Smooth muscle cell (in vitro differentiated cells): ENCODE results near the gene MSMO1. TPM values are rescaled to one million over a fixed set of nuclear protein-coding genes. Genes with fewer than 3 reads are reported as not detected.

Source experiments
- DNase-seq: peaks from one replicate; lab custom pipeline; 2025; ENCODE audit not compliant: unreplicated experiment; lab: John Stamatoyannopoulos, UW
- H2AFZ ChIP-seq: fragments of 200-600 bp; sonication (generic); 2 replicates; pipeline ENCODE4 v1.6.0; 2016; ENCODE audit warnings: antibody characterized with exemption, low read depth, mild to moderate bottlenecking
- H3F3A ChIP-seq: fragments of 200-600 bp; sonication (generic); 2 replicates; pipeline ENCODE4 v1.6.0; 2017; ENCODE audit warnings: antibody characterized with exemption, low read depth
- H3K27ac ChIP-seq: fragments of 200-600 bp; sonication (generic); 2 replicates; pipeline ENCODE4 v1.5.1; 2016; ENCODE audit warnings: low read depth, mild to moderate bottlenecking
- H3K27me3 ChIP-seq: fragments of 200-600 bp; sonication (generic); 2 replicates; pipeline ENCODE4 v1.6.1; 2016; ENCODE audit warnings: low read depth, mild to moderate bottlenecking
- H3K36me3 ChIP-seq: fragments of 200-600 bp; sonication (generic); 2 replicates; pipeline ENCODE4 v1.5.1; 2016; ENCODE audit warnings: low read depth
- H3K4me1 ChIP-seq: fragments of 200-600 bp; sonication (generic); 2 replicates; pipeline ENCODE4 v1.5.1; 2016; ENCODE audit warnings: low read depth
- H3K4me2 ChIP-seq: fragments of 200-600 bp; sonication (generic); 2 replicates; pipeline ENCODE4 v1.6.0; 2016; ENCODE audit warnings: mild to moderate bottlenecking
- H3K4me3 ChIP-seq: fragments of 200-600 bp; sonication (generic); 2 replicates; pipeline ENCODE4 v1.5.1; 2016; ENCODE audit warnings: mild to moderate bottlenecking
- H3K79me2 ChIP-seq: fragments of 200-600 bp; sonication (generic); 2 replicates; pipeline ENCODE4 v1.6.0; 2016; ENCODE audit warnings: low read depth, mild to moderate bottlenecking
- H3K9ac ChIP-seq: fragments of 200-600 bp; sonication (generic); 2 replicates; pipeline ENCODE4 v1.6.0; 2016; ENCODE audit warnings: low read depth
- H3K9me3 ChIP-seq: fragments of 200-600 bp; sonication (generic); replicated peaks from 2 replicates; pipeline ENCODE4 v1.5.1; 2016; ENCODE audit warnings: low read depth
- H4K20me1 ChIP-seq: fragments of 200-600 bp; sonication (generic); 2 replicates; pipeline ENCODE4 v1.6.0; 2016; ENCODE audit warnings: low read depth
- WGBS: methylation state at CpG from one replicate; pipeline ENCODE4 v1.1.7; 2016; ENCODE audit warnings: low lambda C conversion rate; 5-methylcytosine and 5-hydroxymethylcytosine counted together
- polyA plus RNA-seq: library from polyadenylated mRNA; unstranded; fragments of >200 nt; fragmentation: Nextera tagmentation; extraction: Ambion mirVana; gene quantifications from 2 replicates; pipeline ENCODE4 v1.2.1, GENCODE V29; 2016
- total RNA-seq: library from RNA; depleted of rRNA; stranded (reverse); fragments of >200 nt; gene quantifications from 2 replicates; pipeline ENCODE4 v1.2.3, GENCODE V29; 2014
- TF ChIP-seq, protein P1 (sequence below): fragments of 200-600 bp; sonication (generic); IDR thresholded peaks from 2 replicates; pipeline ENCODE4 v1.5.1; 2017; ENCODE audit warnings: borderline replicate concordance, mild to moderate bottlenecking, antibody characterized with exemption; ENCODE audit not compliant: insufficient read depth, poor library complexity, severe bottlenecking

Gene MSMO1
- total and polyA plus RNA-seq, 2 experiments from 2014 or later, result 214 to 218 TPM

GRCh38 chr4:165378745-165379677, 51.5 kb downstream of the MSMO1 start, which contains the start of gene CPE:
Gene CPE, plus strand, starts transcription at chr4:165379008. Its CDS starts 214 bp downstream, at chr4:165379222.
- Histone ChIP-seq H3K79me2 (no peaks in the 10 kb centered on the region), H3K9me3 (no peaks in the 10 kb centered on the region), H2AFZ (peak within 1 kb of the TSS; percentile 94), H3K36me3 (no peaks in the 10 kb centered on the region), H3K4me2 (peak within 1 kb of the TSS; percentile 90), H3F3A (no peaks in the 10 kb centered on the region), H3K4me3 (peak within 1 kb of the TSS; percentile 79), H3K9ac (peak within 1 kb of the TSS; percentile 36), H3K27me3 (peaks cover 11% of the 10 kb centered on the region), H4K20me1 (no peaks in the 10 kb centered on the region), H3K4me1 (peaks cover 41% of the 10 kb centered on the region), H3K27ac (no peak within 1 kb of the TSS)
- DNase-seq, result peak; percentile 36
- 1% methylated on average over 76 of the region's 82 CpGs for WGBS
- TF ChIP-seq, protein P1, sequence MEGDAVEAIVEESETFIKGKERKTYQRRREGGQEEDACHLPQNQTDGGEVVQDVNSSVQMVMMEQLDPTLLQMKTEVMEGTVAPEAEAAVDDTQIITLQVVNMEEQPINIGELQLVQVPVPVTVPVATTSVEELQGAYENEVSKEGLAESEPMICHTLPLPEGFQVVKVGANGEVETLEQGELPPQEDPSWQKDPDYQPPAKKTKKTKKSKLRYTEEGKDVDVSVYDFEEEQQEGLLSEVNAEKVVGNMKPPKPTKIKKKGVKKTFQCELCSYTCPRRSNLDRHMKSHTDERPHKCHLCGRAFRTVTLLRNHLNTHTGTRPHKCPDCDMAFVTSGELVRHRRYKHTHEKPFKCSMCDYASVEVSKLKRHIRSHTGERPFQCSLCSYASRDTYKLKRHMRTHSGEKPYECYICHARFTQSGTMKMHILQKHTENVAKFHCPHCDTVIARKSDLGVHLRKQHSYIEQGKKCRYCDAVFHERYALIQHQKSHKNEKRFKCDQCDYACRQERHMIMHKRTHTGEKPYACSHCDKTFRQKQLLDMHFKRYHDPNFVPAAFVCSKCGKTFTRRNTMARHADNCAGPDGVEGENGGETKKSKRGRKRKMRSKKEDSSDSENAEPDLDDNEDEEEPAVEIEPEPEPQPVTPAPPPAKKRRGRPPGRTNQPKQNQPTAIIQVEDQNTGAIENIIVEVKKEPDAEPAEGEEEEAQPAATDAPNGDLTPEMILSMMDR, result peak; percentile 8

DNA sequence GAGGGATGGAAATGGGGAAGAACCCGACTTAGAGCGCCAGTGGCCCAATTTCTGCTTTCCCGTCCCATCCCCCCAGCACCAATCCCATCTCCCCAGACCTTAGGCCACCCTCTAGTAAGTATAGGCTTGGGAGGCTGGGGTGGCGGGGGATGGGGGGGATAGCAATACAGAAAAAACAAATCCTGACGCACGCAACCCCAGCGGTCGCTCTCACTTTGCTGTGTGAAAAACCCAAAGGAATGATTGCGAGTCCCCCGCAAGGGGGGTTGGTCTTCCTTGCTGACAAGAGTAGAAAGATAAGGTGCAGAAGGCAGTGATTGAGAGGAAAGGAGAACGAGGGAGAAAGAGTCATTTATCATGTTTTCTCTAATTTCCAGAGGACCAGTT, 52.2 kb downstream of the MSMO1 start:
- H3K4me2 ChIP-seq, result peak overlapping the region; percentile 90
- peak overlapping the region; percentile 79 for H3K4me3 ChIP-seq
- peaks cover 11% of the 10 kb centered on the region for H3K27me3 ChIP-seq
- no peak overlapping the region for H3K27ac ChIP-seq
- TF ChIP-seq, protein P1, result no peak
- H3K79me2 ChIP-seq, result no peaks in the 10 kb centered on the region
- peak overlapping the region; percentile 94 for H2AFZ ChIP-seq
- H3K9ac ChIP-seq, result no peak overlapping the region
- H3K4me1 ChIP-seq, result peaks cover 41% of the 10 kb centered on the region
- no peaks in the 10 kb centered on the region for H3K36me3 ChIP-seq
- H3F3A ChIP-seq, result no peaks in the 10 kb centered on the region
- WGBS, result 20% methylated on average over 11 of the region's 11 CpGs
- DNase-seq, result no peak
- no peaks in the 10 kb centered on the region for H4K20me1 ChIP-seq
- no peaks in the 10 kb centered on the region for H3K9me3 ChIP-seq

- peak overlapping the region; percentile 79 for H3K4me3 ChIP-seq
- no peaks in the 10 kb centered on the region for H3K36me3 ChIP-seq
- no peaks in the 10 kb centered on the region for H3K9me3 ChIP-seq
- no peak overlapping the region for H3K4me2 ChIP-seq
- peaks cover 41% of the 10 kb centered on the region for H3K4me1 ChIP-seq
- no peak for DNase-seq
- H4K20me1 ChIP-seq, result no peaks in the 10 kb centered on the region
- no peaks in the 10 kb centered on the region for H3K79me2 ChIP-seq
- whole genome bisulfite sequencing, result 78% methylated on average over 1 of the region's 1 CpG
- no peak overlapping the region for H2AFZ ChIP-seq
- no peak overlapping the region for H3K9ac ChIP-seq
- TF ChIP-seq, protein P1, result no peak
- no peak overlapping the region for H3K27ac ChIP-seq
- peaks cover 11% of the 10 kb centered on the region for H3K27me3 ChIP-seq
- H3F3A ChIP-seq, result no peaks in the 10 kb centered on the region
Measured at GRCh38 chr4:165380805-165381204, 53.3 kb downstream of the MSMO1 start.
